Measurements from ENCODE around the gene ATXN3. TPM values are rescaled to one million over a fixed set of nuclear protein-coding genes. Genes with fewer than 3 reads are reported as not detected.

Gene ATXN3
- total RNA-seq, 2 donors from 2014 or later: 22.3 to 27.2 TPM

GRCh38 chr14:92041203-92041602 lies 65.2 kb downstream of the ATXN3 start:
- no peaks in the 10 kb centered on the region for H3K27me3 Mint-ChIP-seq
- H3K27ac Mint-ChIP-seq: peak overlapping the region in 1 of 2 donors; percentile 97
- ATAC-seq (no peak), DNase-seq (ENCODE audit: low spot score) (no peak)
- H3K4me3 Mint-ChIP-seq: peak overlapping the region; percentile 95
- peaks cover 5% of the 10 kb centered on the region for H3K36me3 Mint-ChIP-seq
- H3K4me1 Mint-ChIP-seq (ENCODE audit: low read depth in 2 of 2): peaks cover 23 to 24% of the 10 kb centered on the region in 2 donors
- no peaks in the 10 kb centered on the region for H3K9me3 Mint-ChIP-seq

- peak overlapping the region; percentile 97 to 98 for H3K27ac Mint-ChIP-seq
- no peaks in the 10 kb centered on the region for H3K9me3 Mint-ChIP-seq
- H3K4me1 Mint-ChIP-seq (ENCODE audit: low read depth in 2 of 2): peaks cover 23 to 24% of the 10 kb centered on the region in 2 donors
These were observed 65.8 kb downstream of the ATXN3 start for GRCh38 chr14:92040431-92041051.

DNA sequence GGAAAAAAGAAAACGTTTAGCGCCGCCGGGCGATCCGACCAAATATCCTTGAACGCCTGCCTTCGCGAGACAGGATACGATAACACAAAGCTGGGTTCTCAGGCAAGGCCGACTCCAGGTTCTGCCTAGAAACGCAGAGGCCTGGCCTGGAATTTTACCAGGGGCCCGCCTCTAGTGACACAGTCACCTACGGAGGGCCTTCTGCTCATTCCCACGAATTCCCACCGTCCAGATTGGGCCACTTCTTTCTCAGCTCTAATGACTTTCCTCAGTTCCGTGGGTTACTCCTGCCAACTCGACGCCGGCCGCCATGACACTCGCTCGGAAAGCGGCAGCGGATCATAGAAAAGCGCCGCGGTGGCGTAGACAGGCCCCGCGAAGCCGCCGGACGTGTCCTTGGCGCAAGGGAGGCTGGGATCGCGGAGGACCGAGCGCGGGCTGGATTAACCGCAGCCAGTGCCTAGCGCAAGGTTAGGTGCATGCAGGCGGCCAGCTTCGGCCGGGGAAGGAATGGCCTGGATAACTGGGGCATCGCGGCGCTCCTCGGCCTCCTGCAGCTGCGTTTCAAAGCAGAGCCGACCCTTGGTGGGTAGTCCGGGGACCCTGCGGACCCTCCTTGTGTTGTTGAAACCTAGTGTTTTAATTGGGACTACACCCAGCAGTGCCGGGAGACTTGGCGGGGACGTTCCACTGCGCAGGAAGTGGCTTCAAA lies 66.5 kb downstream of the ATXN3 start, which contains the start of gene TRIP11:
TRIP11 (minus strand) TSS at position 341 of the 712 bp plus-strand sequence. CDS start 374 bp downstream, outside the sequence.
- Mint-ChIP-seq H3K36me3 (peaks cover 5% of the 10 kb centered on the region), H3K4me1 (ENCODE audit: low read depth in 2 of 2) (peaks cover 23 to 24% of the 10 kb centered on the region in 2 donors), H3K27ac (peak within 1 kb of the TSS; percentile 97 to 98), H3K9me3 (no peaks in the 10 kb centered on the region), H3K4me3 (peak within 1 kb of the TSS; percentile 95), H3K27me3 (no peaks in the 10 kb centered on the region)
- ATAC-seq: peak; percentile 99 to 100
- peak; percentile 96 for DNase-seq (ENCODE audit: low spot score)

More at GRCh38 chr14:92040431-92041051, 65.8 kb downstream of the ATXN3 start:
- DNase-seq (ENCODE audit: low spot score): no peak
- Mint-ChIP-seq H3K36me3 (peaks cover 5% of the 10 kb centered on the region), H3K4me3 (peak overlapping the region; percentile 95), H3K27me3 (no peaks in the 10 kb centered on the region)
- peak in 1 of 2 donors; percentile 25 for ATAC-seq

DNA sequence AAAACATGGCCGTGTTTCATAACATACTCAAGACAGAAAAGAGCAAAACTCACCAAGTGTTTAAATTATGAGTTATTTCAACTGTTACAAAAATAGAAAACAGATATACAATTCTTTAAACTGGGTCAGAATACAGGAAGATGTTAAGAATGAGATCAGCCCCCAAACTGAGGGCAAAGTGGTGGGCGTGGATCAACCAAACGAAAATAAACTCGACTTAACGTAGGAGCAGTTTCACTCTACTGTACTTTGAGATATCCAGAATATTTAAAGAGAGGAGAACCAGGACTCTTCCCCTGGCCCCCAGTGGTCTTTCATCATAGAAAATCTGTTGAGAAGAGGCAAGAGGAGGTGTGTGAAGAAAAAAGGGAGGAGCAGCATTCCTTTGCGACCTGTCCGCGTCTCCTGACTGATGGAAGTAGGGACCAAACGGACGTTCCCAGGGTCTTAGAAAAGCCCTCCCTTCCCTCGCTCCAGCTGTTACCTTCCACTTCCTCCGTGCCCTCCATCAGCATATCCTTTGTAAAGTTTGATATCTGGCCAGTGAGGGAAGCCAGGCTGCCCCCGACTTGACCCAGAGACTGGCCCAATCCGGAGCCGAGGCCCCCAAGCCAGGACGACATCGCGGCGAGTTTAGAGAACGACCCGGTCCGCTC lies 67.2 kb downstream of the ATXN3 start:
- peaks cover 5% of the 10 kb centered on the region for H3K36me3 Mint-ChIP-seq
- no peaks in the 10 kb centered on the region for H3K27me3 Mint-ChIP-seq
- peaks cover 23 to 24% of the 10 kb centered on the region in 2 donors for H3K4me1 Mint-ChIP-seq (ENCODE audit: low read depth in 2 of 2)
- no peak for DNase-seq (ENCODE audit: low spot score)
- no peaks in the 10 kb centered on the region for H3K9me3 Mint-ChIP-seq
- peak overlapping the region; percentile 95 for H3K4me3 Mint-ChIP-seq
- peak overlapping the region; percentile 97 to 98 for H3K27ac Mint-ChIP-seq
- peak; percentile 34 to 39 for ATAC-seq

DNA sequence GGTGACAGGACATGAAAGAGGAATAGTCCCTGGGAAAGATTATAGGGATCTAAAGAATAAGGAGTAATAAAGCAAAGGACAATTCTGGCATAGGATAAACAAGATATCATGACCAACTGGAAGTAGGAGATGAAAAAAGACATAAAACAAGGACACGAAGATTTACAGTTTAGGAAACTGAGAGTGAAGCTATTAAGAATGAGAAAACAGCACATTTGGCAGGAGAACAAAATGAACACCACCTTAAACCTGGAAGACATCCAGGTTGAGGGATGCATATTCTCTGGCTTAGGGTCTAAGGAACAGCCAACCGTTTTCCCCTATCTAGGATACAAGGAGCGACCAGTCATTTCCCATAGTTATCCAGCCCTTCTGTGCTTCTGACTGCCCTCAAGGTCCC lies 68.4 kb downstream of the ATXN3 start:
- Mint-ChIP-seq H3K4me3 (peak overlapping the region; percentile 95), H3K27ac (peak overlapping the region; percentile 97 to 98), H3K36me3 (peaks cover 5% of the 10 kb centered on the region), H3K9me3 (no peaks in the 10 kb centered on the region), H3K27me3 (no peaks in the 10 kb centered on the region), H3K4me1 (ENCODE audit: low read depth in 2 of 2) (peaks cover 24 to 29% of the 10 kb centered on the region in 2 donors)
- no peak for ATAC-seq
- no peak for DNase-seq (ENCODE audit: low spot score)

DNA sequence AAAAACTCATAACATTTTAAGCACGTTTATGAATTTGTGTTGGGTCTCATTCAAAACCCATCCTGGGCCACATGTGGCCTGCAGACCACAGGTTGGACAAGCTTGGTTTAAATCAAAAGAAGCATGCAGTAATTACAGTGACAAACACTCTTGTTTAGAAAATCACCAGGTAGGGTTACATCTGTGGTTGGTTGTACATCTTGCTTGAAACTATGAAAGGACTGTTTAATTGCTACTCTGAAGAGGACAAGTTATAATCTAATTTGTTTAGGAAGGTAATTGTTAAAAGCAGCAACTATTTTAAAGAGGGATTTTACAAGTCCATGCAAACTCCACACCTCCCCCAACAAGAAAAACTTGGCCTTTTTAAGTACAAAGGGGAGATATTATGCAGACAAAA lies 70.5 kb downstream of the ATXN3 start:
- H3K27ac Mint-ChIP-seq: no peak overlapping the region
- no peaks in the 10 kb centered on the region for H3K27me3 Mint-ChIP-seq
- H3K9me3 Mint-ChIP-seq: no peaks in the 10 kb centered on the region
- no peak overlapping the region for H3K4me3 Mint-ChIP-seq
- H3K36me3 Mint-ChIP-seq: peaks cover 5% of the 10 kb centered on the region
- DNase-seq (ENCODE audit: low spot score): no peak
- ATAC-seq: no peak
- peaks cover 24 to 29% of the 10 kb centered on the region in 2 donors for H3K4me1 Mint-ChIP-seq (ENCODE audit: low read depth in 2 of 2)

- no peak for DNase-seq (ENCODE audit: low spot score)
- no peak overlapping the region for H3K4me3 Mint-ChIP-seq
- no peaks in the 10 kb centered on the region for H3K27me3 Mint-ChIP-seq
- H3K36me3 Mint-ChIP-seq: peaks cover 5% of the 10 kb centered on the region
- H3K27ac Mint-ChIP-seq: peak overlapping the region; percentile 1 to 66
- H3K4me1 Mint-ChIP-seq (ENCODE audit: low read depth in 2 of 2): peaks cover 24 to 26% of the 10 kb centered on the region in 2 donors
- no peaks in the 10 kb centered on the region for H3K9me3 Mint-ChIP-seq
- ATAC-seq: no peak
These were observed 72.3 kb downstream of the ATXN3 start for GRCh38 chr14:92033906-92034687.

DNA sequence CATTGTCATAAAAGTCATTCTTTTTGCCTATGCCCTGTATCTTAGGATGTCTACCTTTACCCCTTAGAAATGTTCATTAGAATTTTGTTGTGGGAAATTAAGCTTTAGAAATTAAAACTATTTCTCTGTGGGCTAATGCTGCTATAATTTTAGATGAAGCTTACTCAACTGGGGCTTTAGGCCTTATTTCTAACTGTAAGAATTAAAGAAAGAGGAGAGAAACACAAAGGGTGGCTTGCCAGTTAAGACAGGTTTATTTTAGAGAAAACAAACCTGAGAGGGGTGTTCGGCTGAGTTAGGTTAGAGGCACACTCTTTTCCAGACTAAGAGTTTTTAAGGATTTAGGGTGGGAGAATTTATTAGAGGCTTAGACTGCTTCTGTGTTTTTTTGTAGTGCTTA lies 72.9 kb downstream of the ATXN3 start:
- Mint-ChIP-seq H3K27me3 (no peaks in the 10 kb centered on the region), H3K9me3 (no peaks in the 10 kb centered on the region), H3K27ac (peak overlapping the region; percentile 1 to 66), H3K36me3 (peaks cover 5% of the 10 kb centered on the region), H3K4me3 (no peak overlapping the region), H3K4me1 (ENCODE audit: low read depth in 2 of 2) (peaks cover 18 to 19% of the 10 kb centered on the region in 2 donors)
- DNase-seq (ENCODE audit: low spot score) (no peak), ATAC-seq (no peak)

DNA sequence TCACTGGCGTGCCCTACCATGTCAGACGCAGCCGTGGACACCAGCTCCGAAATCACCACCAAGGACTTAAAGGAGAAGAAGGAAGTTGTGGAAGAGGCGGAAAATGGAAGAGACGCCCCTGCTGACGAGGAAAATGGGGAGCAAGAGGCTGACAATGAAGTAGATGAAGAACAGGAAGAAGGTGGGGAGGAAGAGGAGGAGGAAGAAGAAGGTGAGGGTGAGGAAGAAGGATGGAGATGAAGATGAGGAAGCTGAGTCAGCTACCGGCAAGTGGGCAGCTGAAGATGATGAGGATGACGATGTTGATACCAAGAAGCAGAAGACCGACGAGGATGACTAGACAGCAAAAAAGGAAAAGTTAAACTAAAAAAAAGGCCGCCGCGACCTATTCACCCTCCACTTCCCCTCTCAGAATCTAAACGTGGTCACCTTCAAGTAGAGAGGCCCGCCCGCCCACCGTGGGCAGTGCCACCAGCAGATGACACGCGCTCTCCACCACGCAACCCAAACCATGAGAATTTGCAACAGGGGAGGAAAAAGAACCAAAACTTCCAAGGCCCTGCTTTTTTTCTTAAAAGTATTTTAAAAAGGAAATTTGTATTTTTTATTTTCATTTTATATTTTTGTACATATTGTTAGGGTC lies 79.7 kb downstream of the ATXN3 start:
- no peak for ATAC-seq
- Mint-ChIP-seq H3K4me1 (ENCODE audit: low read depth in 2 of 2) (peaks cover 6 to 9% of the 10 kb centered on the region in 2 donors), H3K4me3 (peak overlapping the region; percentile 35), H3K9me3 (no peaks in the 10 kb centered on the region), H3K36me3 (peaks cover 6% of the 10 kb centered on the region), H3K27me3 (no peaks in the 10 kb centered on the region), H3K27ac (peak overlapping the region; percentile 3 to 31)
- no peak for DNase-seq (ENCODE audit: low spot score)

DNA sequence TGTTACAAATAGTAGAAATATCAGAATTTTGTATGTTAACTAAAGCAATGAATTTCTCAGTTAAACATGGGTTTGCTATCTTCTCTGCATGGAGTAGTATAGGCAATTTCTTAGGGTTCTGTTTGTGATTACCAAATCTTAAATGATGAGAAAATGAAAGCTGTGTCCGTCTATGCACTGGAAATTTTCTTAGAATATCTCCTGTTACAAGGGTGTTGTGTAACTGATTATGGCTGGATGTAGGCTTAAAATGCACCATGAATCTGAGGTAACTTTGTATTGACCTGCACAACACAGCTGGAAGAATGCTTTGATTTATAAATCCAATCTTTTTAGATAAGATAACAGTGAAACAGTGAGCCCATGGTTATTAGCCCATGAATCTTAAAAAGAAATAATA lies 84.3 kb downstream of the ATXN3 start:
- peaks cover 5 to 6% of the 10 kb centered on the region in 2 donors for H3K4me1 Mint-ChIP-seq (ENCODE audit: low read depth in 2 of 2)
- H3K9me3 Mint-ChIP-seq: no peaks in the 10 kb centered on the region
- no peak overlapping the region for H3K27ac Mint-ChIP-seq
- no peaks in the 10 kb centered on the region for H3K27me3 Mint-ChIP-seq
- DNase-seq (ENCODE audit: low spot score): no peak
- H3K4me3 Mint-ChIP-seq: no peak overlapping the region
- H3K36me3 Mint-ChIP-seq: peaks cover 6% of the 10 kb centered on the region
- ATAC-seq: no peak

GRCh38 chr14:92021523-92021922 lies 84.9 kb downstream of the ATXN3 start:
- ATAC-seq (no peak), DNase-seq (ENCODE audit: low spot score) (no peak)
- no peak overlapping the region for H3K4me3 Mint-ChIP-seq
- H3K27ac Mint-ChIP-seq: no peak overlapping the region
- peaks cover 3 to 4% of the 10 kb centered on the region in 2 donors for H3K4me1 Mint-ChIP-seq (ENCODE audit: low read depth in 2 of 2)
- H3K9me3 Mint-ChIP-seq: no peaks in the 10 kb centered on the region
- H3K27me3 Mint-ChIP-seq: no peaks in the 10 kb centered on the region
- H3K36me3 Mint-ChIP-seq: peaks cover 5% of the 10 kb centered on the region

GRCh38 chr14:92014040-92014439 lies 92.3 kb downstream of the ATXN3 start:
- H3K4me3 Mint-ChIP-seq: no peak overlapping the region
- H3K4me1 Mint-ChIP-seq (ENCODE audit: low read depth in 2 of 2): peaks cover 13 to 19% of the 10 kb centered on the region in 2 donors
- ATAC-seq (no peak), DNase-seq (ENCODE audit: low spot score) (no peak)
- peaks cover 37% of the 10 kb centered on the region for H3K36me3 Mint-ChIP-seq
- H3K27ac Mint-ChIP-seq: no peak overlapping the region
- no peaks in the 10 kb centered on the region for H3K9me3 Mint-ChIP-seq
- no peaks in the 10 kb centered on the region for H3K27me3 Mint-ChIP-seq

Data from natural killer cell treated with Interleukin-12 subunit alpha and Interleukin-12 subunit beta and Interleukin-15 and Interleukin-18, amount 100 ng/mL, for 72 hours (primary cell).